ENCODE results near the gene SKI.

DNA sequence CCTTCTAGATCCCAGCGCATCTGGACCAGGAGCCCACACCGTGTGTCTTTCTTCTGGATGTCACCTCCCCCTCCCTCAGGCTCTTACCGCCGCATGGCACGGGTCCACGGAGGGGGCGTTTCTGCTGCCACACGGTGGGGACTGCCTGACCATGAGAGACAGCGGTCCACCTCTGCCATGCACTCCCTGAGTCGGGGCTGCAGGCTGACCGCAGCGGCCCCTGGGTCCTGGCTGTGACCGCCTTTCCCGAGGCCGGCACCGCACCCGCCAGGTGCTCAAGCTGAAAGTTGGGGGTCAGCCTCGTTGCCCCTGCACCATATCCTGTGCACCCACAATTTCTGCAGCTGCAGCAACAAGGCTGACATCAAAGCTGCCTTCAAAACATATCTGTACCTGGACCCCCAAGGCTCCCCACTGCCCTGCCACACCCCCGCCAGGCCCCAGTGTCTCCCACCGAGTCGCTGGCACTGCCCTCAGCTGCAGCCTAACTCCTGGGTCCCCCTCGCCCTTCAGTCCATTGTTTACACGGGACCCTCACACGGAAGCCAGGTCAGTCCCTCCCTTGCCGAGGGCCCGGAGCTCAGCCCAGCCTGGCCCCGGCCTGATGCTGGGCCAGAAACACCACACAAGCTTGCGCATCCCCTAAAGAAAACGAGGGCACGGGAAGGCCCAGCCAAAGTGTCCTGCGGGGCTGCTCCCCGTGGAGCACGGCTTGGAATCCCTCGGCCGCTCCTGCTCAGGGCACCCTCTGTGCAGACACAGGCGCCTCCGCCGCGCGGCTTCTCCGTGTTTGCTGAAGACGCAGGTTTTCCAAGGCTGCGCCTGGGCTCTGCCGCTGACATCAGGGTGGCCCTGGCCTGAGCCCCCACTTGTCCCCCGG, 111.3 kb downstream of the SKI start:
- TF ChIP-seq, protein P1, sequence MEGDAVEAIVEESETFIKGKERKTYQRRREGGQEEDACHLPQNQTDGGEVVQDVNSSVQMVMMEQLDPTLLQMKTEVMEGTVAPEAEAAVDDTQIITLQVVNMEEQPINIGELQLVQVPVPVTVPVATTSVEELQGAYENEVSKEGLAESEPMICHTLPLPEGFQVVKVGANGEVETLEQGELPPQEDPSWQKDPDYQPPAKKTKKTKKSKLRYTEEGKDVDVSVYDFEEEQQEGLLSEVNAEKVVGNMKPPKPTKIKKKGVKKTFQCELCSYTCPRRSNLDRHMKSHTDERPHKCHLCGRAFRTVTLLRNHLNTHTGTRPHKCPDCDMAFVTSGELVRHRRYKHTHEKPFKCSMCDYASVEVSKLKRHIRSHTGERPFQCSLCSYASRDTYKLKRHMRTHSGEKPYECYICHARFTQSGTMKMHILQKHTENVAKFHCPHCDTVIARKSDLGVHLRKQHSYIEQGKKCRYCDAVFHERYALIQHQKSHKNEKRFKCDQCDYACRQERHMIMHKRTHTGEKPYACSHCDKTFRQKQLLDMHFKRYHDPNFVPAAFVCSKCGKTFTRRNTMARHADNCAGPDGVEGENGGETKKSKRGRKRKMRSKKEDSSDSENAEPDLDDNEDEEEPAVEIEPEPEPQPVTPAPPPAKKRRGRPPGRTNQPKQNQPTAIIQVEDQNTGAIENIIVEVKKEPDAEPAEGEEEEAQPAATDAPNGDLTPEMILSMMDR (IDR thresholded peaks at IDR 0.05; ENCODE audit: insufficient read depth, low read depth, low read length), result no peak
- no peak for TF ChIP-seq EZH2 (IDR thresholded peaks at IDR 0.05; ENCODE audit: insufficient read depth, low read length)

Measured in astrocyte (in vitro differentiated cells and primary cell).